GM12874 (cell line): ENCODE data around the gene LTB.

Source experiments
- CTCF ChIP-seq: IDR thresholded peaks from 2 replicates; pipeline ENCODE4 v1.5.1; 2011; ENCODE audit warnings: low read depth, mild to moderate bottlenecking, control low read depth, low read length, moderate library complexity; ENCODE audit not compliant: insufficient read depth

The LTB gene

GRCh38 chr6:31582230-31582643 is at the start of gene LTB:
TSS of gene LTB (minus strand) at chr6:31582424. CDS start at chr6:31582417, 7 bp downstream.
- TF ChIP-seq CTCF = no peak

- TF ChIP-seq CTCF = no peak
Observed at GRCh38 chr6:31631681-31632278, 49.6 kb upstream of the LTB start.

GRCh38 chr6:31631209-31631608 is 49.0 kb upstream of the LTB start:
- no peak for TF ChIP-seq CTCF

- TF ChIP-seq CTCF = no peak
Observed at GRCh38 chr6:31630177-31630934, 48.1 kb upstream of the LTB start.

GRCh38 chr6:31629014-31629413 is 46.8 kb upstream of the LTB start:
- no peak for TF ChIP-seq CTCF

- no peak for TF ChIP-seq CTCF
Observed at GRCh38 chr6:31627690-31628287, 45.6 kb upstream of the LTB start.

- no peak for TF ChIP-seq CTCF
Observed at GRCh38 chr6:31626952-31627351, 44.7 kb upstream of the LTB start.
